ENCODE results near the gene HNRNPU.
A peak's percentile ranks its signal among the peaks of the same experiment; 100 is the strongest.

Gene HNRNPU

DNA sequence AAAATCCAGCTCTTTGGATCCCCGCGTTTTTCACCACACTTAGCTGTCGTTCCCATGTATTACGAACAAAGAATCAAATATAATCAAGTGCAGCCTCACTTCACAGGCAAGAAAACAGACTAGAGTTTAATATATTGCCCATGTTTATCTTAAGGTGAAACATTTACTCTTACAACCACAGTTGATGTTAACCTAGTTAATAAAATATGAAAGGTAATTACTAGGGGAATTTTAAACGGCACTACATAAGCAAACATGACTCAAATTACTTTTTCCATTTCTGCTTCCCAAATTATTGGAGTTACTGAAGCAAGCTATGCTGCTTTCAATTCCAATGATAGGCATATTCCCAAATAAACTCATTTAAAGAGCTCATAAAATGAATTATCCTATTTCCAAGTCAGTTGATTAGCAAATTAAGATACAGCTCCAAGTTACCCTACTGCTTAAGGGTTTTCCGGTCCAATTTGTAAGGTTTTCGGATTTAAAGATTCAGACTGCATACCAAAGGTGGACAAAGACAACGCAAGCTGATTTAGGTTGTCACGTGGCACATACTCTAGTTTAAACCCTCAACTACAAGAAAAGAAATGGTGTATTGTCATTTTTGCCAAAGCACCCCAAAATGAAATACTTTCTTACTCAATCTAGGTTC, 22.9 kb downstream of the HNRNPU start:
- 96% methylated on average over 3 of the region's 9 CpGs for WGBS (ENCODE audit: insufficient coverage)
- POLR2A ChIA-PET: no interaction called here
- Histone ChIP-seq H3K4me3 (ENCODE audit: control insufficient read depth in 1 of 7, extremely low read depth in 1 of 7, insufficient read depth in 4 of 7, low read depth in 2 of 7, low read length in 6 of 7) (no peak overlapping the region), H3K27ac (ENCODE audit: insufficient read depth in 1 of 2, low read depth in 1 of 2, low read length in 2 of 2, poor library complexity in 1 of 2, severe bottlenecking in 2 of 2) (no peak overlapping the region), H3K9me3 (ENCODE audit: control extremely low read depth in 1 of 5, control insufficient read depth in 4 of 5, insufficient read depth in 2 of 5, low read depth in 1 of 5, low read length in 4 of 5) (no peaks in the 10 kb centered on the region), H3K4me1 (ENCODE audit: control extremely low read depth in 1 of 4, control insufficient read depth in 4 of 4, insufficient read depth in 4 of 4, low read length in 3 of 4) (peaks cover 11 to 30% (median 15%) of the 10 kb centered on the region in 4 experiments), H3K36me3 (ENCODE audit: control insufficient read depth in 4 of 4, insufficient read depth in 4 of 4, low read length in 3 of 4) (peaks cover 17 to 75% (median 52%) of the 10 kb centered on the region in 4 experiments), H3K27me3 (replicated peaks in 2 of 5; ENCODE audit: control insufficient read depth in 4 of 5, insufficient read depth in 5 of 5, low read length in 4 of 5) (no peaks in the 10 kb centered on the region)
- DNase-seq: no peak
- CTCF ChIA-PET: interaction anchor here (1.0 to 1.7 kb wide), 3 partner anchors 11 to 209 kb away, joined by 3 to 4 read pairs (median 3); no protein-coding TSS in a partner anchor

GRCh38 chr1:244840219-244840794, 24.0 kb downstream of the HNRNPU start:
- ChIA-PET CTCF (interaction anchor here (0.8 to 1.2 kb wide), 7 partner anchors 8 to 39 kb away, joined by 3 to 5 read pairs (median 3); no protein-coding TSS in a partner anchor), POLR2A (interaction anchor here (0.9 kb wide), 1 partner anchor 10 kb away, joined by 4 read pairs; no protein-coding TSS in a partner anchor)
- Histone ChIP-seq H3K36me3 (ENCODE audit: control insufficient read depth in 4 of 4, insufficient read depth in 4 of 4, low read length in 3 of 4) (peaks cover 14 to 66% (median 44%) of the 10 kb centered on the region in 4 experiments), H3K27ac (ENCODE audit: insufficient read depth in 1 of 2, low read depth in 1 of 2, low read length in 2 of 2, poor library complexity in 1 of 2, severe bottlenecking in 2 of 2) (no peak overlapping the region), H3K9me3 (ENCODE audit: control extremely low read depth in 1 of 5, control insufficient read depth in 4 of 5, insufficient read depth in 2 of 5, low read depth in 1 of 5, low read length in 4 of 5) (no peaks in the 10 kb centered on the region), H3K4me1 (ENCODE audit: control extremely low read depth in 1 of 4, control insufficient read depth in 4 of 4, insufficient read depth in 4 of 4, low read length in 3 of 4) (peaks cover 13 to 38% (median 19%) of the 10 kb centered on the region in 4 experiments), H3K4me3 (ENCODE audit: control insufficient read depth in 1 of 7, extremely low read depth in 1 of 7, insufficient read depth in 4 of 7, low read depth in 2 of 7, low read length in 6 of 7) (no peak overlapping the region), H3K27me3 (replicated peaks in 2 of 5; ENCODE audit: control insufficient read depth in 4 of 5, insufficient read depth in 5 of 5, low read length in 4 of 5) (no peaks in the 10 kb centered on the region)
- 100% methylated on average over 3 of the region's 5 CpGs for WGBS (ENCODE audit: insufficient coverage)
- no peak for DNase-seq

GRCh38 chr1:244839656-244840055, 24.7 kb downstream of the HNRNPU start:
- no peaks in the 10 kb centered on the region for H3K9me3 ChIP-seq (ENCODE audit: control extremely low read depth in 1 of 5, control insufficient read depth in 4 of 5, insufficient read depth in 2 of 5, low read depth in 1 of 5, low read length in 4 of 5)
- no CpG with 5 or more reads among the region's 2 CpGs for WGBS (ENCODE audit: insufficient coverage)
- peaks cover 14 to 38% (median 20%) of the 10 kb centered on the region in 4 experiments for H3K4me1 ChIP-seq (ENCODE audit: control extremely low read depth in 1 of 4, control insufficient read depth in 4 of 4, insufficient read depth in 4 of 4, low read length in 3 of 4)
- no peak overlapping the region for H3K27ac ChIP-seq (ENCODE audit: insufficient read depth in 1 of 2, low read depth in 1 of 2, low read length in 2 of 2, poor library complexity in 1 of 2, severe bottlenecking in 2 of 2)
- no peaks in the 10 kb centered on the region for H3K27me3 ChIP-seq (replicated peaks in 2 of 5; ENCODE audit: control insufficient read depth in 4 of 5, insufficient read depth in 5 of 5, low read length in 4 of 5)
- H3K4me3 ChIP-seq (ENCODE audit: control insufficient read depth in 1 of 7, extremely low read depth in 1 of 7, insufficient read depth in 4 of 7, low read depth in 2 of 7, low read length in 6 of 7): no peak overlapping the region
- CTCF ChIA-PET: interaction anchor here (0.8 to 1.2 kb wide), 6 partner anchors 8 to 38 kb away, joined by 3 to 5 read pairs (median 4); no protein-coding TSS in a partner anchor
- DNase-seq: no peak
- POLR2A ChIA-PET: interaction anchor here (0.9 kb wide), 1 partner anchor 11 kb away, joined by 4 read pairs; no protein-coding TSS in a partner anchor
- peaks cover 9 to 59% (median 40%) of the 10 kb centered on the region in 4 experiments for H3K36me3 ChIP-seq (ENCODE audit: control insufficient read depth in 4 of 4, insufficient read depth in 4 of 4, low read length in 3 of 4)

- Histone ChIP-seq H3K4me3 (ENCODE audit: control insufficient read depth in 1 of 7, extremely low read depth in 1 of 7, insufficient read depth in 4 of 7, low read depth in 2 of 7, low read length in 6 of 7) (peak overlapping the region in 3 of 7 experiments; percentile 33 to 98 (median 97)), H3K36me3 (ENCODE audit: control insufficient read depth in 4 of 4, insufficient read depth in 4 of 4, low read length in 3 of 4) (peaks cover 6 to 42% (median 24%) of the 10 kb centered on the region in 4 experiments), H3K9me3 (ENCODE audit: control extremely low read depth in 1 of 5, control insufficient read depth in 4 of 5, insufficient read depth in 2 of 5, low read depth in 1 of 5, low read length in 4 of 5) (no peaks in the 10 kb centered on the region), H3K27ac (ENCODE audit: insufficient read depth in 1 of 2, low read depth in 1 of 2, low read length in 2 of 2, poor library complexity in 1 of 2, severe bottlenecking in 2 of 2) (peak overlapping the region; percentile 4 to 98), H3K4me1 (ENCODE audit: control extremely low read depth in 1 of 4, control insufficient read depth in 4 of 4, insufficient read depth in 4 of 4, low read length in 3 of 4) (peaks cover 21 to 44% (median 29%) of the 10 kb centered on the region in 4 experiments), H3K27me3 (replicated peaks in 2 of 5; ENCODE audit: control insufficient read depth in 4 of 5, insufficient read depth in 5 of 5, low read length in 4 of 5) (no peaks in the 10 kb centered on the region)
- DNase-seq: no peak
- POLR2A ChIA-PET: interaction anchor here (0.7 to 1.2 kb wide), 2 partner anchors 13 to 24 kb away, joined by 3 to 4 read pairs; no protein-coding TSS in a partner anchor
- WGBS (ENCODE audit: insufficient coverage): 96% methylated on average over 4 of the region's 5 CpGs
- CTCF ChIA-PET: interaction anchor here (1.3 to 5.6 kb wide), 4 partner anchors 13 to 233 kb away, joined by 4 to 36 read pairs (median 22); no protein-coding TSS in a partner anchor
These were observed 26.6 kb downstream of the HNRNPU start for GRCh38 chr1:244837597-244838258.

DNA sequence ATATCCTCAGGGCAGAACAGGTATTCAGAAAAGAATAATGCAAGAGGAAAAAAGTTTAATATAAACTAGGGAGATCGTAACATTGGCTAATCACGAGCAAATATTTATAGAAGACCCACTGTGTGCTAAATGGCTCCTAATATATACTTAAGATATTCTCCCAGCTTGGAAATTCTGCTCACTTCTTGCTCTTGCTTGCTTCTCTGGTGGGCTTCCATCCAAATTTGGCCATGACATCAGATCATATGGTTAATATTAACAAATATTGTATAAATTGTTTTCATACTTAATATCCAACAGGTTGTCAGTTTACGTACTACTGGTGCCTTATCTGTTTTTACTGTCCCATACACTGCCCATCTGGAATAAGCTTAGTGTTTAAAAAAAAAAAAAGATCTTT, 27.8 kb downstream of the HNRNPU start:
- POLR2A ChIA-PET: interaction anchor here (2.7 to 4.0 kb wide), 3 partner anchors 17 to 134 kb away, joined by 28 to 44 read pairs (median 42); partner anchors contain the start of gene HNRNPU
- DNase-seq: no peak

GRCh38 chr1:244836135-244836521, 28.2 kb downstream of the HNRNPU start:
- no peaks in the 10 kb centered on the region for H3K9me3 ChIP-seq (ENCODE audit: control extremely low read depth in 1 of 5, control insufficient read depth in 4 of 5, insufficient read depth in 2 of 5, low read depth in 1 of 5, low read length in 4 of 5)
- no peaks in the 10 kb centered on the region for H3K27me3 ChIP-seq (replicated peaks in 2 of 5; ENCODE audit: control insufficient read depth in 4 of 5, insufficient read depth in 5 of 5, low read length in 4 of 5)
- peaks cover 2 to 30% (median 13%) of the 10 kb centered on the region in 4 experiments for H3K36me3 ChIP-seq (ENCODE audit: control insufficient read depth in 4 of 4, insufficient read depth in 4 of 4, low read length in 3 of 4)
- H3K27ac ChIP-seq (ENCODE audit: insufficient read depth in 1 of 2, low read depth in 1 of 2, low read length in 2 of 2, poor library complexity in 1 of 2, severe bottlenecking in 2 of 2): peak overlapping the region; percentile 97 to 98
- peaks cover 21 to 44% (median 29%) of the 10 kb centered on the region in 4 experiments for H3K4me1 ChIP-seq (ENCODE audit: control extremely low read depth in 1 of 4, control insufficient read depth in 4 of 4, insufficient read depth in 4 of 4, low read length in 3 of 4)
- ChIA-PET CTCF (interaction anchor here (0.6 to 5.6 kb wide), 8 partner anchors 11 to 207 kb away, joined by 5 to 36 read pairs (median 8); no protein-coding TSS in a partner anchor), POLR2A (interaction anchor here (2.7 to 4.0 kb wide), 3 partner anchors 17 to 134 kb away, joined by 28 to 44 read pairs (median 42); partner anchors contain the start of gene HNRNPU)
- H3K4me3 ChIP-seq (ENCODE audit: control insufficient read depth in 1 of 7, extremely low read depth in 1 of 7, insufficient read depth in 4 of 7, low read depth in 2 of 7, low read length in 6 of 7): peak overlapping the region; percentile 13 to 98 (median 88)
- WGBS (ENCODE audit: insufficient coverage): 0% methylated on average over 1 of the region's 7 CpGs
- DNase-seq: no peak

More for the DNA sequence above, 27.8 kb downstream of the HNRNPU start:
- H3K4me3 ChIP-seq (ENCODE audit: control insufficient read depth in 1 of 7, extremely low read depth in 1 of 7, insufficient read depth in 4 of 7, low read depth in 2 of 7, low read length in 6 of 7): peak overlapping the region in 6 of 7 experiments; percentile 84 to 98 (median 88)
- peaks cover 5 to 34% (median 18%) of the 10 kb centered on the region in 4 experiments for H3K36me3 ChIP-seq (ENCODE audit: control insufficient read depth in 4 of 4, insufficient read depth in 4 of 4, low read length in 3 of 4)
- peaks cover 21 to 44% (median 29%) of the 10 kb centered on the region in 4 experiments for H3K4me1 ChIP-seq (ENCODE audit: control extremely low read depth in 1 of 4, control insufficient read depth in 4 of 4, insufficient read depth in 4 of 4, low read length in 3 of 4)
- peak overlapping the region; percentile 97 to 98 for H3K27ac ChIP-seq (ENCODE audit: insufficient read depth in 1 of 2, low read depth in 1 of 2, low read length in 2 of 2, poor library complexity in 1 of 2, severe bottlenecking in 2 of 2)
- no peaks in the 10 kb centered on the region for H3K9me3 ChIP-seq (ENCODE audit: control extremely low read depth in 1 of 5, control insufficient read depth in 4 of 5, insufficient read depth in 2 of 5, low read depth in 1 of 5, low read length in 4 of 5)
- CTCF ChIA-PET: interaction anchor here (0.6 to 5.6 kb wide), 7 partner anchors 11 to 206 kb away, joined by 5 to 36 read pairs (median 9); no protein-coding TSS in a partner anchor
- WGBS (ENCODE audit: insufficient coverage): no CpG with 5 or more reads among the region's 3 CpGs
- H3K27me3 ChIP-seq (replicated peaks in 2 of 5; ENCODE audit: control insufficient read depth in 4 of 5, insufficient read depth in 5 of 5, low read length in 4 of 5): no peaks in the 10 kb centered on the region
